Limb (tissue), 2 donors: Measurements from ENCODE around the gene BRI3.
A peak's percentile ranks its signal among the peaks of the same experiment; 100 is the strongest.

Experiments
- DNase-seq, 2 donors: peaks; one replicate each; pipeline ENCODE4 v3.0.0-alpha.2; 2016; ENCODE audit errors: extremely low spot score in 2 of 2

Gene BRI3

DNA sequence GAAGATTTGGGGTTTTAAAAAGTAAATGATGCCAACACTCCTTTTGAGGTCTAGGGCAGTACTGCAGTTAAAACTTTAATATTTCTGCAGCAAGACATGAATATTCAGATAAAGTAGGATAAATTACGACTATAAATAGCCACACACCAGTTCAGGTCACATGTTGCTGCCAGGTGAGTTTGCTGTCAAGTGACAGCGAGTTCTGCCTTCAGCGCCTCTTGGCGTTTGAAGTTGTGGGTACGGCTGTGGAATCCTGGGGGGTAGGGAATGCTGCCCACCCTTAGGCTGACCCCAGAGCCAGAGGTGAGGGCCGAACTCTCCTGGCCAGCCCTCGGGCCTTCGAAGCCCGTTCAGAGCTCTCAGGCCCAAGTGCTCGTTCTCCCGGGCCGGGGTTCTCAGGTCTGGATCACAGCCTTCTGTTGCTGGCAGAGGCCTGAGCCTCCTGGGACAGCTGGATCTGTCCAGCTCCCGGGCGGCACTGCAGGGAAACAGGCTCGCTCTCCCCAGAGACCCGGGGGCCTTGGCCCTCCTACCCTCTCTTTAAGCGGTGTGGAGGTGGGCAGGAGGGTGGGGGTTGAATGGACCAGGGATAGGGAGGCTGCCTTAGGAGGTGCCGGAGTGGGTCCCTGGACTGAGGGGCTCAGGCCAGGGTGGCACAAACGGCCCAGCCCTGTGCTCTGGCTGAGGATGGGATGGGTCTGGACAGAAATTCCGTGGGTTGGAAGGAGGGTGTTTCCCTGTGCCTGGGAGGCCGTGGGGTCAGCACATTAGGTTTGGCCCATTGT is 5.4 kb downstream of the BRI3 start:
- DNase-seq = no peak

- DNase-seq = no peak
Measured at GRCh38 chr7:98287486-98287959, 6.0 kb downstream of the BRI3 start.

- no peak for DNase-seq
Measured at GRCh38 chr7:98288064-98288823, 6.8 kb downstream of the BRI3 start.

GRCh38 chr7:98289333-98289875 is 7.9 kb downstream of the BRI3 start:
- no peak for DNase-seq

DNA sequence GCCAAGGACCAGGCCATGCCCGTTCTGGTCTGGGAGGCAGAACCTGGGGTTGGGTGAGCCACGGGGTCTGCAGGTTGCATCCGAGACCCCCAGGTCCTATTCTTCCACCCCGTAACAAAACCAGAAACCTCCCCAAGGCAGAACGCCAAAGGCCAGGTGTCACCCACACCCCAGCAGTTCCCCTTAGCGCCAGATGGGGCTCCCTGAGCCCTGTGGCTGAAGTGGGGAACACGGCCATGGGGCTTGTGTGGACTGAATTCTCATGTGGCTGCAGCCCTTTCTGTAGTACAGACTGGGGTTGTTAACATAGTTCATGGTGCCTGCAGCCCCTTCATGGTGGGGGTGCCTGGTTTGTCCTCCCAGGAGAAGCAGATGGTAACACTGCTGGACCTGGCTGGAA is 10.2 kb downstream of the BRI3 start:
- no peak for DNase-seq

- no peak for DNase-seq
Measured at GRCh38 chr7:98293265-98293664, 11.8 kb downstream of the BRI3 start.

DNA sequence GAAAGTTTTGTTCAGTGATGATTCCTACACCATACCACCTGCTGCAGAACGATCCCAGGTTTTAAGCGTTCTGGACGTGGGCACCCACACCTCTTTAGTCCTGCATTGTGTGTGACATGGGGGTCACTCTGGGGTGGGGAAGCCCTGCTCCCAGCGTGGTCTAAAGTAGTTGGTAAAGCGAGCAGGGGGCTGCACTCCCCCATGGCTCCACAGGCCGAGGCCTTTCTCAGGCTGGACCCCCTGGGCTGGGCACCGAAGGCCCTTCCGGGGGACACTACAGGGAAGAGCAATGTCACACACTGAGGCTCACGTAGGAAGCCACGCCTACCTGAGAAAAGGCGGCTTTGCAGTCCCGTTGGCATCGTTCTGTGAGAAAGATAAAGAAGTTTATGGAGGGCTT is 12.3 kb downstream of the BRI3 start:
- no peak for DNase-seq

DNA sequence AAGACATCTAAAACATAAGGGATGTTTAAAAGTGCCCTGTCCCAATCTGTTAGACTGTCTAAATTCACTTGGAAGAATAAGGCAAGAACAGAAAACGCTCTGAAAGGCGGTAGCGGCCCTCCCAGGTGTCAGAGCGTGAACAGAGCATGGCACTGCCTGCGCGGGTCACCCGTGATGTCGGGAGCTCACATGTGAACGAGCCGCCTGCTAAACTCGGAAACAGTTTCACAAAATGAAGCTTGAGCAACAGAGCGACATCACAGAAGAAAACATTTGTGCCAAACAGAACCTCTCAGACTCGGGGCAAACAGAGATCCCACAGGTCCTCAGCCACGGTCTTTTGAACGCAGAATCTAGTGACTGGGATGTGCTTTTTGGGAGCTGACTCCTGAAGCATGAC is 12.8 kb downstream of the BRI3 start:
- no peak for DNase-seq

DNA sequence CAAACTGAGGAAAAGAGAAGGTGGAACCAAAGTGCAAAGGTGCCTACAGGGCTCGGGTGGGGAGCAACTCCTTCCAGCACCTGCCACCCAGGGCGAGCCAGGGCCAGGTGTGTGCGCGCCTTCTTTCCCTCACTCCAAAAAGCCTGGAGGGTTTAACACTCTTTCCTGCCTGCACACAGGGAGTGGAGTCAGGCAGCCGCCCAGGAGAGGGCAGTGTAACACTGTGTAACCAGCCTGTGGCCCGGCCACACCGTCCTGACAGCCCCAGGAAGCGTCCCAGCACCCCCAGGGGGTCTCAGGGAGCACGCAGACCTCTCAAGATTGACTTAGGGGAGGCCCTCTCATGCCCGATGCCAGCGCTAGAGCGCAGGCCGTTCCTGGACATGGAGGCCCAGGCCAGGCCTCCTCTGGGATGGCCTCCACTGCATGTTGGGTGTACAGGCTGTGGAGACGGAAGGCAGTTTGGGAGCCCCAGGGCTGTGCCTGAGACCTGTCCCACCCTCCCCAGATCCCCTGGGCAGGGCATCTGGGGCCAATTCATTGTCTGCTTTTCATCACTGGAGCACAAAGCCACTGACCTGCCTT is 13.4 kb downstream of the BRI3 start:
- peak in 1 of 2 donors; percentile 82 for DNase-seq

DNA sequence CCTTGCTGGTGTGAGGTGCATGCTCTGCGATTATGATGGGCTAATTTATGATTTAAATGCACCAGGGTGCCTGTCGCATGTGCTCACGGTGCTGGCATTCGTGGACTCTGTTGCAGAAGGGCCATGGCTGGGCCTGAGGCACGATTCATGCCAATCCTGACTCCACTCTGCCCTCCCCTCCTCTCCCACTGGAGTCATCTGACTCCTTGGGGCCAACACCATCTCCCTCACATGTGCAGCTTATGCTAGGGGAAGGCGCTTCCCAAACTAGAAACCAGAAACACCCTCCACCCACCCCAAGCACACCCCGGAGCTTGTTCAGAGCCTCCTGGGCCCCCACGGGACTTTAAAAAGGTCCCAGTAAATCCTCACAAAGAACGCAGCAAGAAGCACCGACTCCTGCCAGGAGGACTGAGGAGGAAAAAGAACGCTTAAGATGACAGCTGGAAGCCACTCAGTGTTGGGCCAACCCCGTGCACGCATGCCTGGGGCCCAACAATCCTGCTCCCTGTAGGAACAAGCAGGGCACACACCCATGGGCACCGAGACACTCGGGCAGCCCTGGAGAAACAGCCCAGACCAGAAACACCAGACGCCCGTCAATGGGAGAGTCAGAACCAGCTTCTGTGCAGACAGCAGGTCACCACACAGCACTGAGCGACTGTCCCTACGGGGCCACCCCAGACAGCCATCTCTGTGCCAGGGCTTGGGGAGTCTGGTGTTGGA is 14.1 kb downstream of the BRI3 start:
- no peak for DNase-seq

DNA sequence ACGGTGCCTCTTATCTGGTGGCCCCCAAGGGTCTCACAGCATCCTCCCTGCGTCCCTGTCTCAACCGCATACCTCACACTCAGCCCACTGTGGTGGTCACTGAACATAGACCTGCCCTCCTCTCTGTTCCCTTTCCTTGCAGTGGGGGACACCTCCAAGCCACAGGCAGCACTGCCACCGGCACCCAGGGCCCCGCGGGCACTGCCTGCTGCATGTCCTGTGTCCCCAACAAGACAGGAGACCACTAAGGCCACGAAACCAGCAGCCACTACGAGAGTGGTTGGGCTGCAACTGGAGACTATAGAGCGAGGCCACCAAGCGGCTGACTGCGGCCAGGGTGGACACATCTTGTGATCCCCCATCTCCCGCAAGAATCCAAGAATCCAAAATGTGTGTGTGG is 15.3 kb downstream of the BRI3 start:
- DNase-seq = no peak

DNA sequence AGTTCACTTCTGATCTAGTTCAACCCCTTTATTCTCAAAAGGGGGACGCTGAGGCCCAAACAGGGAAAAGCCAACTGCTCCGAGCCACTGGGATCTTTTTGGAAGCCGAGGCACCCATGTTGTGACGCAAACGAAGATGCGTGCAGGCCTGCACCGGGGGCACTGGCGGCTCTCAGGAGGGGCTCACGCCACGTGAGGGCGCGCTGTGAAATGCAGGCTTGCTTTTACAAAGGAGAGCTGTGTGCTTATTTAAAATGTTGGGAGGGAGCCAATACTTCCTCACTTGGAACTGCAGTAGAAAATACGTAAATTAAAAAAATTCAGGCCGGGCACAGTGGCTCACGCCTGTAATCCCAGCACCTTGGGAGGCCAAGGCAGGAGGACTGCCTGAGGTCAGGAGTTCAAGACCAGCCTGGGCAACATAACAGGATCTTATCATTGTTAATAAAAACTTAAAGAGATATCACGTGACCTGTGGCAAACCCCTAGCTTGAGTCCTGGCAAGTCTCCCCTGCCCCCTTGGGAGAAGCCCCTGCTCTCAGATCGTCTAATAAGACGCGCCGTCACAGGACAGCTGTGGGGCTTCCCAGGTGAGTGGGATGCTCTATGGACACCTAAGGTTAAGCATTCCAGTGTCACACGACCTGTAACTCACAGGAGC is 16.3 kb downstream of the BRI3 start:
- no peak for DNase-seq

DNA sequence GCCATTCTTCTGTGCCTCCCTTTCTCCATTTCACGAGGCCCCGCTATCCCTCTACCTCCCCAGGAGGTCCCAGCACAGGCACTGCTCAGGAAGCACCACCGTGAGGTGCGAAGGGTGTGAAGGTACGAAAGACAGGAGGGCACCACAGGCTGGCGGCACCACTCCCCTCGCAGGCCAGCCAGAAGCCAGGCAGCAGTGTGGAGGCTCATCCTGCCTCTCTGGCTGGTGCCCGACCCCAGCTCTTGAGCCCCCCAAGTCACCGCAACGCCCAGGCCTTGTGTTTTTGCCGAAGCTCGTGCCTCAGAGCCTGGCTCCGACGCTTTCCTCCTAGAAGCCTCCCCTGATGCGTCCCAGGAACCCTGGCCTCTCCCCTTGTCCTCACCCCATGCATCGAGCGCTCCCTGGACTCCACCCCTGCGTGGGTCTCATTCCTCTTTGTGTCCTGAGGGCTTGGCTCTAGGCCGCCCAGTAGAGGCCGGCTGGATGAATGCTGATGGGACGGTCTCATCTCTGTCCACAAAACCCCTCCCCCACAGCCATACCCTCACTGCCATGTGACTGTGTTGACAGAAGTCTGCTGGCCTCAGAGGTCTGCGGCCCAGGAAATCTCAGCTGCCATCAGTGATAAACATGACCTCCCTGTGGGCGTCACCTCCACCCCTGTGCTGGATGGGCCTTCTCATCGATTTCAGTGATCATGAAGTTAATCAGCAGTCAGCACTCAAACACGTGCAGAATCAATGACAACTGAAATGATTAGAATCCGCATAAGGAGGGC is 19.3 kb downstream of the BRI3 start:
- no peak for DNase-seq

DNA sequence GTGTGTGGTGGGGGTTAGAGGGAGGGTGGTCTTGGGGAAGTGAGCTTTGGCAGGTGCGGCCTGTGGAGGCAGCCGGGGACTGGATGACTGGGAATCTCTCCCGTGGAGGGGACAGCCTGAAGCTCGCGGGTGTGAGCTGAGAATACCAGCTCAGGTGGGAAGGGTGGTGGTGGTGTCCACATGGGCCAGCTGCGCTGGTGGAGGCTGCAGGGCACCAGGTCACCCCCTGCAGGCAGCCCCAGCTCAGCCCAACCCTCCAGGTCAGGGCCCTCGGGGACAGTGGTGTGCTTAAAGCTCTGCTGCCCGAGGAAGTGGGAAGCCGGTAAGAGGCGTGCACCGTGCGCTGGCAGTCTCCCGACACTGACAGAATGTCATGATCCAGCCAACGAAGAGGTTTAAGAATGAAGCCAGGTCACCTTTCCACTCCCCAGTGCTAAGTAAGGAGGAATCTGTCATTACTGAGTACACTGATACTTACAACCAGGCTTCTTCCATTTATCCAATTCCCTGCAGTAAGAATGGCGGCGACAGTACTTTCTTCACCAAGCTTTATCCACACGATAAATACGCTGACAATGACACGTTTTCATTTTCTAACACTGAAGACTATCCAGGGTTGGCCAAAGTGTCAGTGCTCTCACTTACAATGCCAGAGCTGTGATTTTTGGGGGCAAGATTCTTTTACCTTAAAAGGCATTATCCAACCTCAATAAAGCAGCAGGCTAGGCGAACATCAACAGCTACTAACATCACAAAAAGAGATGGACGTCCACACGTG is 20.4 kb downstream of the BRI3 start:
- no peak for DNase-seq

- DNase-seq = no peak
Measured at GRCh38 chr7:98303176-98303865, 21.8 kb downstream of the BRI3 start.

- DNase-seq = no peak
Measured at GRCh38 chr7:98303906-98304305, 22.4 kb downstream of the BRI3 start.

DNA sequence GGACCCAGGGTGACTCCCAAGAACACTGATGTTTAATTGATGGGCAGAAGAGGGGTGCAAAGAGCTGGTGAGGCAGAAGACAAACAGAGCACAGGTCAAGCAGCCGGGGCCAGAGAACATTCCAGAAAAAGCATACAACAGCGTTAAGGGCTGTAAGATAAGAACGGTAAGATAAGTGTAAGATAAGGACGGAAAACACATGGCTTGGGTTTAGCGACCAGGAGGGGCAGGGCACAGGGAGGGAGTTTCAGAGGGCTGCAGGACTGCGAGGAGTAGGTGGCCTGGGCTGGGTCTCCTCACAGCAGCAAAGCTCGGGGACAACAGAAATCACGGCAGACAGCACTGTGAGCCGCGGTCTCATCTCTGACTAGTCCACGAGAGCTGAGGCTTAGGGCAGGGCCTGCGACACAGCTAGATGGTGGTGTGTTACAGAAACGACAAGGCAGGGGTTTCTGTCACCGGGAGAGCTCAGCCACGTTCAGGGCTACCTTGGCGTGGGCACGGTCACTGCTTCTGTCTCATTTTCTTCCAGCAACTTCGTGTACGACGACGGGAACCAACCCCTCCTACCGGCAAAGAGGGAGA is 24.6 kb downstream of the BRI3 start:
- no peak for DNase-seq

- DNase-seq = no peak
Measured at GRCh38 chr7:98307971-98308466, 26.5 kb downstream of the BRI3 start.
